Mesendoderm (in vitro differentiated cells): ENCODE measurements around the gene GLI2.

Source experiments
- DNase-seq: peaks from one replicate; pipeline ENCODE4 v3.0.0; 2013
- H2AK5ac ChIP-seq: 2 replicates; pipeline ENCODE4 v1.6.1; 2013; ENCODE audit warnings: low read length, inconsistent platforms
- H2BK120ac ChIP-seq: 2 replicates; pipeline ENCODE4 v1.6.1; 2013; ENCODE audit warnings: low read depth, mild to moderate bottlenecking, low read length, moderate library complexity, mixed read lengths
- H2BK15ac ChIP-seq: replicated peaks from 2 replicates; pipeline ENCODE4 v1.6.1; 2013; ENCODE audit warnings: low read depth, mild to moderate bottlenecking, moderate library complexity
- H2BK5ac ChIP-seq: 2 replicates; pipeline ENCODE4 v1.6.1; 2013; ENCODE audit warnings: low read length, inconsistent platforms
- H3K18ac ChIP-seq: 2 replicates; pipeline ENCODE4 v1.6.1; 2013; ENCODE audit warnings: mild to moderate bottlenecking, low read length, mixed read lengths
- H3K23ac ChIP-seq: one replicate; pipeline ENCODE4 v1.6.1; 2013; ENCODE audit warnings: low read length
- H3K27ac ChIP-seq: 2 replicates; pipeline ENCODE4 v1.5.1; 2013; ENCODE audit warnings: low read depth, mild to moderate bottlenecking, inconsistent platforms, low read length, moderate library complexity
- H3K27me3 ChIP-seq: 2 replicates; pipeline ENCODE4 v1.6.1; 2013; ENCODE audit warnings: low read length, control low read depth, mild to moderate bottlenecking, inconsistent platforms; ENCODE audit not compliant: insufficient read depth, poor library complexity
- H3K36me3 ChIP-seq: 2 replicates; pipeline ENCODE4 v1.6.1; 2013; ENCODE audit warnings: low read length, inconsistent platforms; ENCODE audit not compliant: control insufficient read depth, insufficient read depth
- H3K4ac ChIP-seq: one replicate; pipeline ENCODE4 v1.6.1; 2013; ENCODE audit warnings: low read depth, mild to moderate bottlenecking, low read length, moderate library complexity
- H3K4me1 ChIP-seq: 2 replicates; pipeline ENCODE4 v1.6.1; 2013; ENCODE audit warnings: low read depth, low read length, inconsistent platforms; ENCODE audit not compliant: control insufficient read depth
- H3K4me2 ChIP-seq: 2 replicates; pipeline ENCODE4 v1.6.1; 2013; ENCODE audit warnings: low read length
- H3K4me3 ChIP-seq: 2 replicates; pipeline ENCODE4 v1.5.1; 2013; ENCODE audit warnings: mild to moderate bottlenecking, low read length
- H3K56ac ChIP-seq: one replicate; pipeline ENCODE4 v1.6.1; 2013; ENCODE audit warnings: low read length
- H3K79me1 ChIP-seq: 2 replicates; pipeline ENCODE4 v1.6.1; 2013; ENCODE audit warnings: low read length, inconsistent platforms
- H3K79me2 ChIP-seq: 2 replicates; pipeline ENCODE4 v1.6.1; 2013; ENCODE audit warnings: mild to moderate bottlenecking, low read length; ENCODE audit not compliant: control insufficient read depth, insufficient read depth
- H3K9ac ChIP-seq: 2 replicates; pipeline ENCODE4 v1.6.1; 2013; ENCODE audit warnings: low read length, inconsistent platforms
- H4K5ac ChIP-seq: one replicate; pipeline ENCODE4 v1.6.1; 2013; ENCODE audit warnings: low read length
- H4K8ac ChIP-seq: one replicate; pipeline ENCODE4 v1.6.1; 2013; ENCODE audit warnings: low read depth, mild to moderate bottlenecking, control low read depth, low read length, moderate library complexity
- WGBS: extraction: QIAGEN DNeasy Blood & Tissue Kit; methylation state at CpG from one replicate; pipeline ENCODE4 v1.1.7; 2013; ENCODE audit warnings: low lambda C conversion rate, missing lambda C conversion rate; ENCODE audit not compliant: insufficient coverage; ENCODE audit errors: extremely low coverage; 5-methylcytosine and 5-hydroxymethylcytosine counted together

The GLI2 gene

GRCh38 chr2:120759543-120760331 is 24.1 kb downstream of the GLI2 start:
- Histone ChIP-seq H2AK5ac (no peak overlapping the region), H3K9ac (no peak overlapping the region), H3K27me3 (no peaks in the 10 kb centered on the region), H4K5ac (no peak overlapping the region), H2BK120ac (no peak overlapping the region), H2BK5ac (no peak overlapping the region), H3K18ac (no peak overlapping the region), H3K4me2 (no peak overlapping the region), H3K27ac (no peak overlapping the region), H3K79me2 (peaks cover 64% of the 10 kb centered on the region), H3K56ac (no peak overlapping the region), H2BK15ac (no peak overlapping the region), H4K8ac (no peak overlapping the region), H3K4me1 (peaks cover 22% of the 10 kb centered on the region), H3K4ac (no peak overlapping the region), H3K36me3 (no peaks in the 10 kb centered on the region), H3K4me3 (no peak overlapping the region), H3K23ac (no peak overlapping the region), H3K79me1 (peaks cover 50% of the 10 kb centered on the region)
- no CpG with 5 or more reads among the region's 7 CpGs for WGBS
- DNase-seq, result no peak

- Histone ChIP-seq H3K4me2 (no peak overlapping the region), H3K79me1 (peaks cover 50% of the 10 kb centered on the region), H4K8ac (no peak overlapping the region), H2AK5ac (no peak overlapping the region), H3K4me1 (peaks cover 30% of the 10 kb centered on the region), H3K4me3 (no peak overlapping the region), H3K18ac (no peak overlapping the region), H2BK5ac (no peak overlapping the region), H3K9ac (no peak overlapping the region), H3K36me3 (no peaks in the 10 kb centered on the region), H2BK15ac (no peak overlapping the region), H3K27ac (no peak overlapping the region), H4K5ac (no peak overlapping the region), H3K79me2 (peaks cover 67% of the 10 kb centered on the region), H3K27me3 (no peaks in the 10 kb centered on the region), H3K23ac (no peak overlapping the region), H2BK120ac (no peak overlapping the region), H3K56ac (no peak overlapping the region), H3K4ac (no peak overlapping the region)
- no peak for DNase-seq
- no CpG with 5 or more reads among the region's 8 CpGs for WGBS
Observed at GRCh38 chr2:120760446-120761135, 24.9 kb downstream of the GLI2 start.

- Histone ChIP-seq H4K8ac (no peak overlapping the region), H3K23ac (no peak overlapping the region), H2BK120ac (no peak overlapping the region), H3K27me3 (no peaks in the 10 kb centered on the region), H2BK5ac (no peak overlapping the region), H2AK5ac (no peak overlapping the region), H3K36me3 (no peaks in the 10 kb centered on the region), H3K56ac (peak overlapping the region; percentile 6), H3K9ac (no peak overlapping the region), H2BK15ac (no peak overlapping the region), H3K4me3 (no peak overlapping the region), H3K79me1 (peaks cover 50% of the 10 kb centered on the region), H3K27ac (no peak overlapping the region), H3K4ac (no peak overlapping the region), H3K18ac (no peak overlapping the region), H3K4me2 (no peak overlapping the region), H3K4me1 (peaks cover 36% of the 10 kb centered on the region), H3K79me2 (peaks cover 67% of the 10 kb centered on the region), H4K5ac (no peak overlapping the region)
- no peak for DNase-seq
- no CpG with 5 or more reads among the region's 8 CpGs for WGBS
Observed at GRCh38 chr2:120761164-120761861, 25.6 kb downstream of the GLI2 start.

- Histone ChIP-seq H2AK5ac (no peak overlapping the region), H3K4me3 (no peak overlapping the region), H3K56ac (no peak overlapping the region), H3K27me3 (no peaks in the 10 kb centered on the region), H4K5ac (no peak overlapping the region), H3K36me3 (no peaks in the 10 kb centered on the region), H3K9ac (no peak overlapping the region), H3K79me1 (peaks cover 52% of the 10 kb centered on the region), H3K4ac (no peak overlapping the region), H2BK120ac (no peak overlapping the region), H3K18ac (no peak overlapping the region), H3K4me1 (peaks cover 42% of the 10 kb centered on the region), H3K27ac (no peak overlapping the region), H4K8ac (no peak overlapping the region), H2BK15ac (no peak overlapping the region), H3K23ac (no peak overlapping the region), H2BK5ac (no peak overlapping the region), H3K79me2 (peaks cover 69% of the 10 kb centered on the region), H3K4me2 (no peak overlapping the region)
- WGBS, result no CpG with 5 or more reads among the region's 5 CpGs
- no peak for DNase-seq
Observed at GRCh38 chr2:120761911-120762310, 26.2 kb downstream of the GLI2 start.

GRCh38 chr2:120762341-120763061 is 26.8 kb downstream of the GLI2 start:
- Histone ChIP-seq H3K27me3 (no peaks in the 10 kb centered on the region), H3K23ac (no peak overlapping the region), H3K36me3 (no peaks in the 10 kb centered on the region), H4K5ac (no peak overlapping the region), H4K8ac (no peak overlapping the region), H3K27ac (no peak overlapping the region), H3K4ac (no peak overlapping the region), H2BK5ac (no peak overlapping the region), H3K4me2 (no peak overlapping the region), H2AK5ac (no peak overlapping the region), H2BK120ac (no peak overlapping the region), H3K4me1 (peaks cover 42% of the 10 kb centered on the region), H3K4me3 (no peak overlapping the region), H3K79me2 (peaks cover 73% of the 10 kb centered on the region), H3K56ac (no peak overlapping the region), H3K79me1 (peaks cover 50% of the 10 kb centered on the region), H3K9ac (no peak overlapping the region), H2BK15ac (no peak overlapping the region), H3K18ac (no peak overlapping the region)
- no CpG with 5 or more reads among the region's 15 CpGs for WGBS
- no peak for DNase-seq
